ENCODE measurements around the gene LILRA2.

DNA sequence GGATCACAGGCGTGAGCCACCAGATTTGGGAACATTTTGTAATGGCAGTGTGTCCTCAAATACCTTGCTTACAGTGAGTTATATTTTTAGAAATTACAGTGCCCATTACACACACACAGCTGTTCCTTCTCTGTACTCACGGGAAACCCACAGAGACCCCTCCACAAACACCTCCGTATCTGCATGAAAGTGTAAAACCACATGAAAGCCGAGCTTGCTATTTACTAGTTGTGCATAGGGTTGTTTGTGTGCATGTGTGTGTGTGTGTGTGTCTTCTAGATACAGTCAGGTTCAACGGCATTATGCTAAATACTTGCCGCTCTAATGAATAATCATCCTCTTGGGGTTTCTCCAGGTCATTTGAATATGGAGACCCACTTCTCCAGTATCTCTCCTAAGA, 22.3 kb upstream of the LILRA2 start:
- TF ChIP-seq CTCF (IDR thresholded peaks at IDR 0.05): no peak
- TF ChIP-seq POLR2A (IDR thresholded peaks at IDR 0.05): no peak
